HG02973 (cell line): Measurements from ENCODE around the gene CACNA1S.

Experiments used
- ATAC-seq: cut with Tn5 transposase; IDR thresholded peaks from one replicate; pipeline ENCODE4 v1.9.1; 2021; ENCODE audit warnings: moderate library complexity; ENCODE audit not compliant: unreplicated experiment

The CACNA1S gene

DNA sequence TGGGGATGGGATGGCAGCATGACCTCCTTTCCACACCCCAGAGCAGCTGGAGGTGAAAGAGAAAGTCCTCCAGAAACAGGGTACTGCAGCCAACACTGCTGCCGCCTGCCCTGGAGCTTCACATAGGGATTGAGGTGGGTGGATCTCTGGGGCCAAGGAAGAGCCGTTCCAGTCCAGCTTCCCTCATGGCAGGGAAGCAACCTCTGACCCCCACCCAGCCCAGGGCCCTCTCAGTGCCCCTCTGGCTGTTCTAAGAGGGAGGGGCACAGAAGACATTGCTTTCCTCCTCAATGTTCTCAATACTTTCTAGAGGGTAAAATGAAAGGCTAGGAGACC, 94.4 kb downstream of the CACNA1S start:
- no peak for ATAC-seq

DNA sequence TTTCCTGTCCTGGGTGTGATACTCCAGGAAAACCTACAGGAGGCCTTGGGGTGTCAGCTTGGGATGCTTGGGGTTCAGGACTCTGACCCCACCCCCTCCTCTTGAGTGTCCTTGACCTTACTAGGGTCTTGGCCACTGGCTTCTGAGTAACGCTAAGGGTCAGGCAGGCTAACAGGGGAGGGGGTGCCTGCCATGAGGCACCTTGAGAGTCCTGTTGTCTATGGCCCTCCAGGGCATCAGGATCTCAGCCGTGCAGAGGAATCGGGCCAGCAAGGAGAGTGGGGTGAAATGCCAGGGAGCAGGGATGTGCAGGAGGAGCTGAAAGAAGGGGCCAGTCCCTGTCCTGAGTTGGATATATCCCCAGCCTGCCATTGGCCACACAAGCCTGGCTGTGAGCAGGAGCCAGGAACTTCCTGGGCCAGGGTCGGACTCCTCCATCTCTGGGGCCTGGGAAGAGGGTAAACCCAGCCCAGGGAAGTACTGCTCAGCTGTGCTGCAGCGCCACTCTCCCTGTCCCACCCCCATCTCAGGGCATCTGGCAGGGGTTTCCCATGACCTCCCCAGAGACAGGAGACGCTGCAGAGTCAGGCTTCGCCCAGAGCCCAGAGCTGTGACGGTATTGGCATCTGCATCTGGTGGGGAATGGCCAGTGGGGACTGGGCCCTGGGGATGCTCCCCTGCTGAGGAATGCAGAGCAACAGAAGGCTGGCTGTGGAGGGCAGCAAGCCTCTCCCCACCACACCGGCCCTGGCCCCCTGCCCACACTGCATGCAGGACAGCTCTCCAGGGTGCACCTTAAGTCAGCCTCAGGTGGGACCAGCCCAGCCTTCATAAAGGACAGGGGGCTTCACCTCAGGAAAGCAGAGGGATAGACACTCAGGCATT, 95.0 kb downstream of the CACNA1S start:
- ATAC-seq = no peak

DNA sequence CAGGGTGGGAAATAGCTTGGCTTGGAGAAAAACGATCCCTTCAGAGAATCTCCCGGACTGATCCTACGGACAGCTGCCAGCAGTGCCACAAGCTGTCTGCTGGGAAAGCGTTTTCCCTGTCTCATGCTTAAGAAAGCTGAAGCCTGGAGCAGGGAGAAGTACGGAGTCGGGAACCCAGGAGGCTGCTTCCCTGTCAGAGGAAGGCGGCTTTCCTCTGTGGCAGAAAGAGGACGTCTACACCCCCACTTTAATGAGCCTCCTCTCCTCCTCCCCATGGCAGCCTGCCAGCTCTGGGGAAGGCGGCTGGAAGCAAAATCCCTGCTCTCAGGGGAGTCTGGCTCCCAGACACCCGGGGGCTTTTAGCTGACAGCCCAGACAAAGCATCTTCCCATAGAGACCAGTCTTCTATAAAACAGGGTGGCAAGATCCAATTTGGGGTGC, 96.0 kb downstream of the CACNA1S start:
- ATAC-seq = no peak

DNA sequence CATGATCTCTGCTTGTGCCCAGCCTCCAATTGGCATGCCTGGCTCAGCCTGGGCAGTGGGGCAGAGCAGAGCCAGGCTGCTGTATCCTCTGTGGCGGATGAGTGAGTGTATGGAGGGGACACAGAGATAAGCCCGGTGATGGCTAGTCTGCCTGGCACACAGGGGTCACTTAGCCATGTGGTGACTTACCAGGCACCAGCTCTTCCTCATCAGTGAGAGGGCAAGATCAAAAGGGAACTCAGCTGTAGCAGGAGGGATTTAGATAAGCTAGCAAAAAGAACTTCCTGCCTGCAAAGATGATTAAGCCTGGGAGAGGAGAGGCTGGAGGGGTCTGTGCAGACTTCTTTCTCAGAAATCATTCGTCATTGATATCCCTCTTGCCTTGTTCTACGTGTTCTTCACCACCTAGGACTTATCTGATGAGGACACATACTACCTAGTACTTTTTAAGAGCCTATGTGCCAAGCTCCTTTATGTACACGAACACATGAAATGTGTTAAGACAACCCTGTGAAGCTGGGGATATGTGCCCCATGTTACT, 96.6 kb downstream of the CACNA1S start:
- no peak for ATAC-seq

DNA sequence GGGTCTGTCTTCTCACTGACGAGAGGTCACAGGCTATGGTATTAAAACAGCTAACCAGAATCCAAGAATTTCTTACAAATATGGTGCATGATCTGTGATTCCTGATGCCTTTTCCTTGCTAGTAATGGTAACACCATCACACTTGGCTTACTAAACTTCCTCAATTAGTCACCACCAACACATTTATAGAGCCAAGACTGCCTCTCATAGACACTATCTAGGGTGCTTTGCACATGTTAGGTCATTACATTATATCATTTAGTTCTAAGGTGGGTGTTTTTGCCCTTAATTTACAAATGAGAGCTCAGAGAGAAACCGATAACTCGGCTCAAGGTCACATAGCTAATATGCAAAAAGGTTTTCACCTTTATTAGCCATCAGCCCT, 97.4 kb downstream of the CACNA1S start:
- ATAC-seq = no peak

DNA sequence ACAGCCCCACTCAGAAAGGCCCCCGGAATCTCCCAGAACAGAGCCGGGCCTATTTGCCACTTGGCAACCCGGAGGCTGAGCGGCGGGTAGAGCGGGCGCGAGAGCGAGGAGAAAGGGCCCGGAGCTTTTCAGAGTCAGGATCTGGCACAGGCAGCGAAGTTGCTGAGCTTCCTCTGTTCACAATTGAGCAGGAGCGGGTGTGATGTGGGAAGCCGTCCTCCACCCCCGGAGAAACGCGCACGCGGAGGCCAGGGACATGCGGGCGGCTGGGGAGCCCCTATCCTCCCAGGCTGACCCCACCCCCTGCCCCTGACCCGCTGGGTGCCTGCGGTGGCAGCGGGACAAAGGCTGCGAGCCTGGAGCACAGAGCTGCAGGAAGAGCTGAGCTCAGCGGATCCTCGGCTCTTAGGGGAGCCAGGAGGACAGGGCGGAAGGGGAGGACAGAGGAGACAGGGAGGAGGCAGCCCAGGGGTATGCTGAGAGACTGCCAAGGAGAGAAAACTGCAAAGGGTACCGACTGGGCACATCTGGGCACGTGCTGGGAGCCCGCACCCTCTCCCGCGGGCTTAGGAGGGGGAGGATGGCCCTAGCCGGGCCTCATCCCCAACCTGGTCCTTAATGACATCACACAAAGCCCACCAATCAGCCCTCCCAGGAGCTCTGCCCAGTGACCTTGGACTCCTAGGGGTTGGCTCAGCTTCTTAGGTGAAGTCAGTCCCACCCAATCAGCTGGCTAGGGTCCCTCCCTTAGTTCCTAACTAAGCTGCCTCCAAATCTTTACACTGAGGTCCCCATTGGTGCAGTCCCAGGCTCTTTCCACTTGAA, 98.0 kb downstream of the CACNA1S start:
- ATAC-seq = no peak

DNA sequence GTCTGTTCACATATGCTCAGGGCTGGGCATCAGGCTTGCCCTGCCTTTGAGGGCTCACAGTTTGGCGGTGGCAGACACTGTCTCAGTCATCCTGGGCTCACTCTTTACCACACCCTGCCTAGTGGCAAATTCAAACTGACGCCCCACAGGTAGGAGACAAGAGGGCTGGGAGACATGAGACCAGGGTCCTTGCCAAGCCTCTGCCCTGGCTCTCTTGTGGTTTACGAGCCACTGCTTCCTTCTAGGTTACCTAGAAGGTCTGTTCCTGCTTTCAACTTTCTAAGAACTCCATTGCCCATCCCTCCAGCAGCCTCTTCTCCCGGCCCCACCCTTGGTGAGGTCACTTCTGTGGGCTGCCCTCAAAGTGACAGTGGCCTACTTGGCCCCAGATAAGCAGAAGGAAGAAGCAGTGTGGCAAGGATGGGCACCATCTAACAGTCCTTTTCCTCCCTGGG, 99.2 kb downstream of the CACNA1S start:
- no peak for ATAC-seq

DNA sequence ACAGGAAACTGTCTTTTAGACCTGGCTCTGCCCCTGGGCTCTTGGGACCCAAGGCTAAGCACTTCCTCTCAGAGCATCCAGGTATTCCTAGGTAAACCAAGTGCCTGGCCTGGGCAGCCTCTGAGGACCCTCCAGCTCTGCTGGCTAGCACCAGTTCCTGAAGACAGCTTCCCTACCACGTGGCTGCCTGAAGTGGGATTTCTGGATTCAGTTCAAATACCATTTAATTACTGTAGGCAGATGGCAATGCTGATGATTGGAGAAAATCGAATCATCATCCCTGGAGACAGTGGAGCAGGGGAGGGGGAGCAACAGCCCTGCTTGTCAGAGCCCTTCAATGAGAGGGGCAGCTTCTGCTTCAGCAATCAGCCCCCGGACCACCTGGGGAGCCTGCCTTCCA, 100.6 kb downstream of the CACNA1S start:
- no peak for ATAC-seq

DNA sequence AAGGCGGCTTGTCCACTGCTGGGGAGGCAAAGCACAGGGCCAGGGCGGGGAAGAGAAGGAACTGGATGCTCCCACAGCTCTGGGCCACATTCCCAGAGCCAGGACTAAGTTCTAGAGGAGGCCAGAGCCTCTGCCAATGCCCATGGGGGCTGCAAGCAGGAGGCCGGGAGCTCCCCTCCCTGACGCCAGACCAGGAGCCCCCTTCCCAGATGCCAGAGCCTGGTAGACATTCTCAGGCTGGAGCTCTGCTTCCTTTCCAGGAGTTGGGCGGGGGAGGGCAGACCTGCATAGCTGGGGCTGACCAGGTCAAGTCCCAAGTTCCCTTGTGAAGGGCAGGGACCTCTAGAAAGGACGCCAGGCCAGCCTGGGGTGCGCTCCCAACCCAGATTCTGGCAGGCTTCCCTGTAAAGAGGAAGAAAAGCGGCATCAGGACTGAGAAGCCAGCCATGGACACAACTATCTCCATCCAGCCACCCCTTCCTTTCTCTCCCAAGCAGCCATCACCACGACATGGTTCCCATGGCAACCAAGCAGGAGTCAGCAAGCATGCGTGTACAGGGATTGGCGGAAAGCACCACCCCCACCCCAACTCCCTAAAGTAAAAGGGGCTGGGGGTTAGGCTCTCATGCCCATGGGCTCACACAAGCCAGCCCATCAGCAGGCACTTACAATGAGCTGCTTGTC, 102.1 kb downstream of the CACNA1S start:
- ATAC-seq = no peak

DNA sequence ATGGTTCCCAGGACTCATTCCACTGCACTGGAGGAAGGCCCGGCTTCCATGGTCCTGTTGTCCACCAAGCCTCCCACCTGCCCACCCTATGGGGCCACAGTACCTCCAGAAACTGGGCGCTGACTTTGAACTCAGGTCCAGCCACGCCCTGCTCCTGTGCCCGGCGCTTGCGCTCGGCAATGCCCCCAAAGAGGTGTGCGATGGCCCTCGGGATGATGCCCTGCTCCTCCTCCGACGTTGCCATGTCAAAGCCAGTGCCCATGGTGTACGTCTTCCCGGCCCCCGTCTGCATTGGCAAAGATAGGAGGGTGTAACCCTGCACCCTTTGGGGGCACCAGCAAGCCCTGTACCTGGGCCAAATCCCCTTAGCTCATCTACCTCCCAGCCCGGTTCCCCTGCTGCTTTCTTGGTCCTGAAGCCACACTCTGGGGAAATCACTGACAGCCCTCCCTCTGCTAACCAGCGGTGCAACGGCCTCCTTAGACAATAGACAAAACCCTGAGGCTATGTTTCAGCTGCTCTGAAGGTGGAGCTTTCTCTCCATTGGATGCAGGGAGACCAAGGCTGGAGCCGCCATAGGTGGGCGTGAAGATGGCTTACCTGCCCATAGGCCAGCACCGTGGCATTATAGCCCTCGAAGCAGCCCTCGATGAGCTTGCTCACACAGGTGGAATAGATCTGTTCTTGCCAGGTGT, 103.4 kb downstream of the CACNA1S start:
- ATAC-seq = no peak

DNA sequence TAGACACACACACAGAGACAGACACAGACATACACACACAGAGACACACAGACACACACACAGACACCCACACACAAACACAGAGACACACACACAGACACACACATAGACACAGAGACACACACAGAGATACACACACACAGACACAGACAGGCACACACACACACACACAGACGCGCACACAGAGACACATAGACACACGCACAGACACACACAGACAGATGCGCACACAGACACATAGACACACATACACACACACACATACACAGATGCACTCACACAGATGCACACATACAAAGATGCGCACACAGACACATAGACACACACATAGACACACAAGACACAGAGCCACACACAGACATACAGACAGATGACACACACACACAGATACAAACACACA, 104.7 kb downstream of the CACNA1S start:
- ATAC-seq = no peak

DNA sequence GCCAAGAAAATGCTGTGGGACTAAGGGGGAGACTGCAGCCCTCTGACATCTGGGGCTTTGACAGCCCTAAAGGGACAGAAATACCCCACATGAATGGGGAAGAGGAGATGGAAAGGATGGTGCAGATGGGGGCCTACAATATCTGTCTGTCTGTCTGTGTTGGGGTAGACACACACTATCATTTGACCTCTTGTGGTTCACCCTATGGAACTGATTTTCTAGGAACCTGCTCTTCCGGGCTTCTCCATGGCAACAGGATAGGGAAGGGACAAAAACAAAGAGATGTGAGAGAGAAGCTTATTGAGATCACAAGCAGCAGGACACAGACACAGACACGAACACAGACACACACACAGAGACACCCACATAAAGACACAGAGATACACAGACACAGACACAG, 105.8 kb downstream of the CACNA1S start:
- no peak for ATAC-seq

DNA sequence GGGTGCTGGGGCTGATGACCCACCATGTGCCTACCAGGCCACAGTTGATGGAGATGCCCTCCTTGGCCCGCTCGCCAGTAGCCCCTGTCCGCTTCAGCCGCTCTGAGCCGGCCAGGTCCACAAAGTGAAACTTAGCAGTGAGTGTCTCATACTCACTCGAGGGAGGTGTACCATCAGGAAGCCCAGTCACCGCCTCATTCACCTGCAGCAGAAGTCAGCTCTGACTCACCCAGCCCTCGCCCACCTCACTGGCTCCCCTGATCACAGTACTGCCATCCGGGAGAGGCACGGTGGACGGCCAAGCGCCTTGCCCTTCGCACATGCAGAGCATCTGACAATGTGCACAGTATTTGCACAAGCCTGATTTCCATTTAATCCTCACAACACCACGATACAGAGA, 107.5 kb downstream of the CACNA1S start:
- no peak for ATAC-seq

DNA sequence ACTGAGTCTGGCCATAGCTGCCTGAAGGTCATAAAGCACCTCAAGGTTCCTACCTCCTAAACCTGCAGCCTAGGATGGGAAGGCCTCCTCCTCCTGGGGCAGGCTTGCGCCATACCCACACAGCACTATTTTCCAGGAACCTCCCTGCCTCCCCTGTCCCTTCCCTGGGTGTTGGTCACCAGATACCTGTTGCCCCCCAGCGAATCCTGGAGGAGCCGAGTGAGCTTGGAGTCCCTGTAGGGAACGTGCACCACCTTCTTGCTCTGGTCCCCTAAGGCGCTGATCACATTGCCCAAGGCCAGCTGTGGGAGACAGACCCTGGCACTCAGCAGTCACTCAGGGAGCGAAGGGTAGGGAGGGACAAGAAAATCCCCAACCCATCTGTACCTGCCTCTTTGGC, 108.1 kb downstream of the CACNA1S start:
- ATAC-seq = no peak

DNA sequence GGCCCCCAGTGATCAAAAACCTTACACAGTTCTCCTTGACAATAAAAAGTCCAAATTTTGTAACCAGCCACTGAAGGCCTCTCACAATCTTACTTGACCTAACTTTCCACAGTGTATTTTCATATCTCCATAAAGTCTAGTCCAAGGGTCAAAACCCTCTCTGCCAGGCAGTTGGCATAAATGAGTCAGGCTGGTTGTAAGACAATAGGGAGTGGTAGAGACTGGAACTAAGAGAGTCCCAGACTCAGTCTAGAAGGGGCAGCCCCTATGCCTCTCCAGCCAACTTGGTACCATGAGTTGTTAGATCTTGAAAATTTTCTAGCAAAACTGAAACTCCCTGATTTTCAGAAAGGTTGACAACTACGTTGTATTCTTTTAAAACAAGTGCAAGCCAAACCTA, 109.7 kb downstream of the CACNA1S start:
- no peak for ATAC-seq

DNA sequence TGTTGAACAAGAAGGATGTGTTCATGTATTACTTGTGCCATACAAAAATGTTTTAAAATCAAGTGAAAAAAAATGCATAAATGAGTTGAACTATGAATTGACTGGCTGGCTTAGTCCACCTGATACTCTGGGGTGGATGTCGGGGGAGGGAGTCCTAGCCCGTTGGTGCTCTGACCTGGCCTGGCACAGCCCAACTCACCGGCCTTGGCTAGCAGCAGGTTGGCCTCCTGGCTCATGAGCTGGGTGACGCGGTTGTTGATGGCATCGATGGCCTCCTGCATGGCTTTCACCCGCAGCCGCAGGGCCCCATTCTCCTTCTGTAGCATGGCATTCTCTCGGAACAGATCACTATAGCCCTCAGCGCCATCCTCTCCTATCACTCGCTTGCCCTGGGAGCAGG, 110.3 kb downstream of the CACNA1S start:
- no peak for ATAC-seq

DNA sequence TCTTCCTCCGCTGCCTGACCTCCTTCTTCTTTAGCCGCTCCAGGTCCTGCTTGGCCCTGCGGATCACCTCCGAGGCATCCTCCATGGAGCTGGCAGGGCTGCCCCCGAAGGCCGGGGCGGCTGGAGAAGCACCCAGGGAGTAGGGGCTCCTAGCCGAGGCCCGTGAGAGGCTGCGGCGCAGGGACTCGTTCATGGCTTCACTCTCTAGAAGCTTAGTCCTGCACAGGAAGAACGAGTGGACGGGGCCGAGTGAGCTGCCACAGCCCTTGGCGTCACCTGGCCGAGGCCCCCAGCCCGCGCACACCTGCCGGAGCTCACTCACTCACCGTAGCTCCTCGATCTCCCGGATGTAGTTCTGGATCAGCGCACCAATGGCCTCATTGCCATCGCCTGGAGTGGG, 111.8 kb downstream of the CACNA1S start:
- ATAC-seq = no peak

DNA sequence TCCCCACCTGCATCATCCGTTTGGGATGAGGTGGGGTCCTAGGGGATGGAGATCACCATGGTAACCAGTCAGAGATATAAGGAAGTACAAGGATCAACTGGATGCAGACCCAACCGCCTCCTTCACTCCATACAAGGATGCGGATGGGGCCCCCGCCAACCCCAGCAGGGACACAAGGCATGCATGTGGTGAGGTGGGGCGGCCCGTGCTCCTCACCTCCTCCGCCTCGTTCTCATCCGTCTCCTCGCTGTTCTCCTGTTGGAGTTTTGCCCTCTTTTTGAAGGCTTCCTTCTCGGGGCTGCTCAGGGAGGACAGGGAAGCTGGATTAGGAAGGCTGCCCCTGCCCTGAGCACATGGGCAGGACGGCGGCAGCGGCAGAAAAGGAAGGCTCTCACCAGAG, 112.6 kb downstream of the CACNA1S start:
- ATAC-seq = no peak

DNA sequence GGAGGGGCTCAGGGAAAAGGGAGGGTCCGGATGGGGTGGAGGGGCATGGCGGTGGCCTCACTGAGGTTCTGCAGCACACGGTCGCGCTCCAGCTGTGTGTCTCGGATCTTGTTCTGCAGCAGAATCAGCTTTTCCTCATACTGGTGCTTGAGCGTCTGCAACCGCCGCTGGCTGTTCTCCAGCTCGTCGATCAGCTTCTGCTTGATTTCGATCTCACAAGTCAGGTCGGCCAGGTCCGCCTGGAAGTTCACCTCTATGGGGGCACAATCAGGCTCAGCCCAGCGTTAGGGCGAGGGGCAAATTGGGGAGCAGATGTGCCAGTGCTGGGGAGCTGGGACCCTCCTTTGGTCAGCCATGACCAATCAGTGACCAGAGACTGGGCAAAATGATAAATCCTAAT, 113.9 kb downstream of the CACNA1S start:
- no peak for ATAC-seq

DNA sequence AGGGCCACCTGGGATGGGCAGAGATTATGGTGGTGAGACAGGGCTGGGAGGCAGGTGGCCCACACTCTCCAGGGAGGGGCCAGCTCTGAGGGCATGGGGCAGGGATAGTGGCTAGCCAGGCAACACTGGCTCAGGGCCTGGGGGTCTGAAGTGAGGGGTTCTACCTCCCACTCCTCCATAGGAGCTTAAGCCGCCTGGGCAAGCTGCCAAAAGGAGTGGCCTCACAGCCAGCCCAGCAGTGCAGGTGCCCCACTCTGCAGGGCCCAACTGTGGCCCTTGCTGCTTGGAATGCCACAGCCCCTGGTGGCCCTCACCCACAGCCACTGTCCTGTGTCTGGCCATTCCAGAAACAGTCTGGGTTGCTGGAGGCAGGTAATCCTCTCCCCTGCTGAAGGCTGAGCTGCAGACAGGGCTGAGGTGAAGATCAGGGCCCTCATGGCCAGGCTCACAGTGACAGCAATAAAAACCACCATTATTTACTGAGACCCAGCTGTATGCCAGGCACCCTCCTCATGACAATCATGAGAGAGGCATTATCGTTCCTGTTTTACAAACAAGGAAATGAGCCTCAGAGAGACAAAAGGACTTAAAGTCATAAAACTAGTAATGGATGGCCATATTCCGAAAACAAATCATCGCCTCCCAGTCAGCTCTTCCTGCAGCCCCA, 119.7 kb downstream of the CACNA1S start:
- ATAC-seq = no peak
